HCT116 (cell line): ENCODE results near the gene UBL4B.

Experiments used
- CBX3 ChIP-seq: IDR thresholded peaks from 2 replicates; pipeline ENCODE4 v1.6.1; 2012; ENCODE audit warnings: low read depth
- CTCF ChIP-seq, 3 experiments: fragments of 200-600 bp in 1 of 3; sonication (generic) in 1 of 3; IDR thresholded peaks in 2 of 3; conservative IDR thresholded peaks in 1 of 3; 2 replicates each; pipeline ENCODE4 v1.5.1; 2012 to 2017; ENCODE audit warnings: low read depth in 2 of 3, low read length in 2 of 3, antibody characterized with exemption in 1 of 3, borderline replicate concordance in 1 of 3, control low read depth in 1 of 3, mild to moderate bottlenecking in 1 of 3, mixed read lengths in 1 of 3, mixed run types in 1 of 3, moderate library complexity in 1 of 3; ENCODE audit not compliant: insufficient read depth in 1 of 3
- ELF1 ChIP-seq: IDR thresholded peaks from 2 replicates; pipeline ENCODE4 v1.6.1; 2012; ENCODE audit warnings: low read depth, borderline replicate concordance
- EZH2 ChIP-seq: fragments of 200-600 bp; sonication (generic); IDR thresholded peaks from 2 replicates; pipeline ENCODE4 v1.6.1; 2017; ENCODE audit warnings: antibody characterized with exemption, mixed run types
- POLR2A ChIP-seq: IDR thresholded peaks from 2 replicates; pipeline ENCODE4 v1.7.0; 2011; ENCODE audit warnings: borderline replicate concordance; ENCODE audit not compliant: insufficient read depth, insufficient read length; ENCODE audit errors: extremely low read depth
- POLR2AphosphoS5 ChIP-seq: IDR thresholded peaks from 2 replicates; pipeline ENCODE4 v1.6.1; 2011; ENCODE audit warnings: mild to moderate bottlenecking, low read depth, low read length, moderate library complexity
- SIN3A ChIP-seq: IDR thresholded peaks from 2 replicates; pipeline ENCODE4 v1.6.1; 2012; ENCODE audit warnings: low read depth
- SP1 ChIP-seq: IDR thresholded peaks from 2 replicates; pipeline ENCODE4 v1.6.1; 2012; ENCODE audit warnings: low read depth
- TCF7L2 ChIP-seq: IDR thresholded peaks from 2 replicates; pipeline ENCODE4 v1.7.0; 2011; ENCODE audit warnings: borderline replicate concordance, inconsistent platforms; ENCODE audit not compliant: insufficient read depth, insufficient read length; ENCODE audit errors: extremely low read depth
- YY1 ChIP-seq: IDR thresholded peaks from 2 replicates; pipeline ENCODE4 v1.6.1; 2011; ENCODE audit warnings: low read length, low read depth, moderate library complexity, mild to moderate bottlenecking; ENCODE audit not compliant: insufficient replicate concordance; ENCODE audit errors: extremely low read depth
- ZBTB33 ChIP-seq: IDR thresholded peaks from 2 replicates; pipeline ENCODE4 v1.6.1; 2011; ENCODE audit warnings: mild to moderate bottlenecking, low read length, moderate library complexity; ENCODE audit not compliant: insufficient replicate concordance; ENCODE audit errors: extremely low read depth
- ZNF274 ChIP-seq: fragments of 200-500 bp; sonication (Bioruptor generic); IDR thresholded peaks from 2 replicates; pipeline ENCODE4 v1.6.1; 2014; ENCODE audit warnings: mild to moderate bottlenecking, low read depth, low read length, inconsistent platforms

- TF ChIP-seq EZH2 (no peak), CTCF (IDR thresholded peaks at IDR 0.05 in 2 of 3, conservative IDR thresholded peaks at IDR 0.05 in 1 of 3; ENCODE audit: borderline replicate concordance in 1 of 3, insufficient read depth in 1 of 3, low read depth in 2 of 3, low read length in 2 of 3) (no peak), ELF1 (no peak), POLR2AphosphoS5 (no peak), TCF7L2 (no peak), SIN3A (no peak), CBX3 (no peak), POLR2A (no peak), YY1 (no peak), SP1 (no peak), ZNF274 (no peak), ZBTB33 (no peak)
Observed at GRCh38 chr1:110130989-110131388, 18.7 kb downstream of the UBL4B start.
